Endothelial cell (in vitro differentiated cells): ENCODE results near the gene AMHR2. TPM values are rescaled to one million over a fixed set of nuclear protein-coding genes. Genes with fewer than 3 reads are reported as not detected.
"Not testable (repeated sequence)": the region's sequence is repeated elsewhere in the genome, so short reads cannot be mapped to it uniquely, and the experiment has no call there.

Source experiments
- DNase-seq: peaks from one replicate; pipeline ENCODE4 v3.0.0; 2021; ENCODE audit warnings: low spot score
- H3K27ac Mint-ChIP-seq: one replicate; pipeline ENCODE4 v1.8.0; 2021; ENCODE audit warnings: mixed read lengths, inconsistent platforms; ENCODE audit not compliant: unreplicated experiment
- H3K27me3 Mint-ChIP-seq: one replicate; pipeline ENCODE4 v1.8.0; 2021; ENCODE audit warnings: mild to moderate bottlenecking, moderate library complexity, mixed read lengths, inconsistent platforms; ENCODE audit not compliant: unreplicated experiment
- H3K36me3 Mint-ChIP-seq: one replicate; pipeline ENCODE4 v1.8.0; 2021; ENCODE audit warnings: mild to moderate bottlenecking, low read depth, mixed read lengths, inconsistent platforms; ENCODE audit not compliant: unreplicated experiment
- H3K4me1 Mint-ChIP-seq: one replicate; pipeline ENCODE4 v1.8.0; 2021; ENCODE audit warnings: mild to moderate bottlenecking, mixed read lengths, inconsistent platforms; ENCODE audit not compliant: unreplicated experiment
- H3K4me3 Mint-ChIP-seq: one replicate; pipeline ENCODE4 v1.8.0; 2021; ENCODE audit warnings: mild to moderate bottlenecking, mixed read lengths, inconsistent platforms; ENCODE audit not compliant: unreplicated experiment
- H3K9me3 Mint-ChIP-seq: one replicate; pipeline ENCODE4 v1.8.0; 2021; ENCODE audit warnings: mixed read lengths, inconsistent platforms; ENCODE audit not compliant: unreplicated experiment
- CTCF ChIP-seq: fragments of 200-600 bp; sonication (generic); IDR thresholded peaks from one replicate; pipeline ENCODE4 v1.5.0; 2021; ENCODE audit warnings: antibody characterized with exemption; ENCODE audit not compliant: unreplicated experiment
- total RNA-seq: library from RNA; stranded (reverse); fragmentation: NEBNext Ultra II Directional; extraction: Animal tissue kit (Norgen Biotek cat#: 25700); gene quantifications from one replicate; pipeline ENCODE4 v1.2.1, GENCODE V29; 2021; ENCODE audit not compliant: unreplicated experiment

Gene AMHR2
- total RNA-seq, 1 donor from 2014 or later = 1.3 TPM

- no peak for TF ChIP-seq CTCF
- Mint-ChIP-seq H3K27me3 (peaks cover 2% of the 10 kb centered on the region), H3K27ac (no peak overlapping the region), H3K4me3 (peak overlapping the region; percentile 80), H3K9me3 (no peaks in the 10 kb centered on the region), H3K36me3 (peaks cover 29% of the 10 kb centered on the region), H3K4me1 (peaks cover 45% of the 10 kb centered on the region)
- no peak for DNase-seq
Measured at GRCh38 chr12:53383258-53383657, 40.4 kb upstream of the AMHR2 start.

- not testable (repeated sequence) for H3K4me3 Mint-ChIP-seq, H3K27me3 Mint-ChIP-seq, H3K9me3 Mint-ChIP-seq, DNase-seq
- Mint-ChIP-seq H3K27ac (peak overlapping the region; percentile 65), H3K36me3 (peaks cover 25% of the 10 kb centered on the region), H3K4me1 (peaks cover 39% of the 10 kb centered on the region)
Measured at GRCh38 chr12:53386381-53386780, 37.3 kb upstream of the AMHR2 start.

- H3K36me3 Mint-ChIP-seq = peaks cover 4% of the 10 kb centered on the region
- TF ChIP-seq CTCF = no peak
- peaks cover 16% of the 10 kb centered on the region for H3K4me1 Mint-ChIP-seq
- no peak overlapping the region for H3K27ac Mint-ChIP-seq
- no peak for DNase-seq
- H3K9me3 Mint-ChIP-seq = no peaks in the 10 kb centered on the region
- no peak overlapping the region for H3K4me3 Mint-ChIP-seq
- no peaks in the 10 kb centered on the region for H3K27me3 Mint-ChIP-seq
Measured at GRCh38 chr12:53388932-53389331, 34.7 kb upstream of the AMHR2 start.

GRCh38 chr12:53389702-53390101 lies 34.0 kb upstream of the AMHR2 start:
- Mint-ChIP-seq H3K4me3 (no peak overlapping the region), H3K9me3 (no peaks in the 10 kb centered on the region), H3K36me3 (peaks cover 4% of the 10 kb centered on the region), H3K27me3 (no peaks in the 10 kb centered on the region), H3K27ac (no peak overlapping the region), H3K4me1 (peaks cover 12% of the 10 kb centered on the region)
- DNase-seq = no peak
- no peak for TF ChIP-seq CTCF

GRCh38 chr12:53391724-53392123 lies 31.9 kb upstream of the AMHR2 start:
- Mint-ChIP-seq H3K27me3 (no peaks in the 10 kb centered on the region), H3K4me3 (no peak overlapping the region), H3K4me1 (peaks cover 7% of the 10 kb centered on the region), H3K9me3 (no peaks in the 10 kb centered on the region), H3K27ac (no peak overlapping the region), H3K36me3 (no peaks in the 10 kb centered on the region)
- no peak for TF ChIP-seq CTCF
- DNase-seq = no peak

- peaks cover 2% of the 10 kb centered on the region for H3K27me3 Mint-ChIP-seq
Measured at GRCh38 chr12:53399896-53400295, 23.8 kb upstream of the AMHR2 start.

GRCh38 chr12:53402351-53402750 lies 21.3 kb upstream of the AMHR2 start:
- not testable (repeated sequence) for H3K27me3 Mint-ChIP-seq, H3K27ac Mint-ChIP-seq, H3K4me1 Mint-ChIP-seq, H3K4me3 Mint-ChIP-seq, H3K9me3 Mint-ChIP-seq, DNase-seq
- H3K36me3 Mint-ChIP-seq = peaks cover 11% of the 10 kb centered on the region

More at GRCh38 chr12:53399896-53400295, 23.8 kb upstream of the AMHR2 start:
- Mint-ChIP-seq H3K4me1 (no peaks in the 10 kb centered on the region), H3K36me3 (peaks cover 7% of the 10 kb centered on the region), H3K9me3 (no peaks in the 10 kb centered on the region), H3K27ac (no peak overlapping the region), H3K4me3 (peak overlapping the region; percentile 47)
- no peak for DNase-seq
- no peak for TF ChIP-seq CTCF
